Hypothalamus (tissue), 51 donors: ENCODE measurements around the gene C20orf202.
"Not testable (repeated sequence)": the region's sequence is repeated elsewhere in the genome, so short reads cannot be mapped to it uniquely, and the experiment has no call there.

Experiments used
- DNase-seq, 51 donors: peaks; one replicate each; lab custom pipeline; 2025; lab: John Stamatoyannopoulos, UW

The C20orf202 gene

GRCh38 chr20:1242099-1242498 lies 38.8 kb downstream of the C20orf202 start:
- DNase-seq, result no peak

GRCh38 chr20:1242530-1242929 lies 39.3 kb downstream of the C20orf202 start:
- no peak for DNase-seq

DNA sequence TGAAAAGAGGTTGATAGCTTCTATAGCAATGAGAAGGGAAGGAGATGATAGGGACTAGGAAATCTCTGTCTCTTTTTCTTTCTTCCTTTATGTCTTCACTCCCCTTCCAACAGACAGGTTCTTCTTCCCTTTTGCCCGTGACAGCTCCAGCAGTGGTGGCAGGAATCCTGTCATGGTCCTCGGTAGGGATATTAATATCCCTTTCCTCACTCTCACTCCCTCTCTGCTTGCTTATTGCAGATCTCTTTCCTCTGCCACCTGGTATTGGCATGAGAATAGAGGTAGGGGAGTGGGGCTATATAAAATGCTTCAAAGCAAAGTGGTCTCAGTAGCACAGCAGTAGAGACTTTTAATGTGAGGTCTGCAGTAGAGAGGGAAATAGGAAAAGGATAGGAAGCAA lies 42.3 kb downstream of the C20orf202 start:
- DNase-seq, result no peak

DNA sequence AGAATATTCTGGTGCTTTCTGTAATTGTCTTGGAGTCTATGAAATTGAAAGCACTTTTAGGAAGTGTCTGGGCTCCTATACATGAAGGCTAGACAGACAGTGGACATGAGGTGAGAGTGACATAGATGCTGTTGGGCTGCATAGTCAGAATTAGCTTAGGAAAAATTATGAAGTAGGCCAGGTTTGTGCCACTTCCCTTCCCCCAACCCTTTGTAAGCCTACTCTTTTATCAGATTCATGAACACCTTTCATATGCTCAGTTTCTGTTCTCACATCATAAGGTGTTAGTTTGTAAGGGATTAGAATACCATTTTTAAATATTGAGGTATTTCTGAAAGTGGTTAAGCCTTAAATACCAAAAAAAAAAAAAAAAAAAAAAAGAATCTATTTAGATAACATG lies 44.4 kb downstream of the C20orf202 start:
- DNase-seq, result no peak

GRCh38 chr20:1250282-1250681 lies 47.0 kb downstream of the C20orf202 start:
- not testable (repeated sequence) for DNase-seq

DNA sequence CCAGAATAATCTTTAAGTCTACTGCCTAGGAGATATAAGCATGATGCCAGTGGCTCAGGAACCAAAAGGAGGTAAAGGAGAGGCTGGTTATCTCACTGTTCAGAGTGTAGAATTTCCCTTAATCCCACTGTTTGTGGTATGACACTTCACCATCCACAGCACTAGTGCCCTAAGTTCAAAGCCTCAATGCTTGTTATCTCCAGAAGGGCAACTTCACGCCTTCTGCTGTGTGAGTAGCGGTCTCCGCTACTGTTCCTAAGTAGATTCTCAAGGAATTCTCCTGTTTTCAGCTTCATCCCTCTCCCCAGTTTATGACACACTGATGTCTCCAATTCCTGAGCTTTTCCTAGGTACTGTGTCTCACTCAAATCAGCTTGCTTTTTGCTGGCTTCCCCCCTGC lies 49.2 kb downstream of the C20orf202 start:
- no peak for DNase-seq

GRCh38 chr20:1254254-1254653 lies 51.0 kb downstream of the C20orf202 start:
- no peak for DNase-seq

DNA sequence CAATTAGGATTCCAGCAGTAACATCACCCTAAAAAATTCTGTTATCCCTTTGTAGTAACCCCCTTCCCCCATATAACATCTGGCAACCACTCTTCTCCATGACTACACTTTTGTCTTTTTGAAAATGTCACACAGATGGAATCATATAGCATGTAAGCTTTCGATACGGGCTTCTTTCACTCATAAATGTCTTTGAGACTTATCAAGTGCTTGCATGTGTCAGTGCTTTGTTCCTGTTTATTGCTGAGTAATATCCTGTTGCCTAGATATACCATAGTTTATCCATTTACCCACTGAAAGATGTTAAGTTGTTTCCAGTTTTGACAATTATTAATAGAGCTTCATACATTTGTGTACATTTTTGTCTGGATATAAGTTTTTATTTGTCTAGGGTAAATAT lies 52.4 kb downstream of the C20orf202 start:
- no peak for DNase-seq
